Trophoblast cell (in vitro differentiated cells and primary cell): ENCODE results near the gene MYBBP1A.

ENCODE experiments used
- DNase-seq, 2 donors: peaks; one replicate each; pipeline ENCODE4 v3.0.0-alpha.2; 2016
- H2AFZ ChIP-seq: 2 replicates; pipeline ENCODE4 v1.6.1; 2013; ENCODE audit warnings: low read length, moderate library complexity, mild to moderate bottlenecking; ENCODE audit not compliant: insufficient read depth, poor library complexity
- H2AK5ac ChIP-seq: 2 replicates; pipeline ENCODE4 v1.6.1; 2013; ENCODE audit warnings: mild to moderate bottlenecking, low read length
- H2BK120ac ChIP-seq: 2 replicates; pipeline ENCODE4 v1.6.1; 2013; ENCODE audit warnings: low read length, mild to moderate bottlenecking, moderate library complexity; ENCODE audit not compliant: insufficient read depth, poor library complexity
- H2BK12ac ChIP-seq: 2 replicates; pipeline ENCODE4 v1.6.1; 2013; ENCODE audit warnings: mild to moderate bottlenecking, low read length, moderate library complexity
- H2BK5ac ChIP-seq: 2 replicates; pipeline ENCODE4 v1.6.1; 2013; ENCODE audit warnings: low read length, low read depth, moderate library complexity, mild to moderate bottlenecking; ENCODE audit not compliant: poor library complexity
- H3K14ac ChIP-seq: 2 replicates; pipeline ENCODE4 v1.6.1; 2013; ENCODE audit warnings: mild to moderate bottlenecking, low read length
- H3K18ac ChIP-seq: 2 replicates; pipeline ENCODE4 v1.6.1; 2013; ENCODE audit warnings: mild to moderate bottlenecking, low read length
- H3K23ac ChIP-seq: 2 replicates; pipeline ENCODE4 v1.6.1; 2013; ENCODE audit warnings: low read length
- H3K27ac ChIP-seq: 2 replicates; pipeline ENCODE4 v1.5.1; 2013; ENCODE audit warnings: low read depth, mild to moderate bottlenecking, inconsistent platforms, low read length, moderate library complexity
- H3K27me3 ChIP-seq: 2 replicates; pipeline ENCODE4 v1.6.1; 2013; ENCODE audit warnings: inconsistent platforms, mild to moderate bottlenecking, low read length, moderate library complexity; ENCODE audit not compliant: insufficient read depth
- H3K36me3 ChIP-seq, 2 experiments: 1 replicate in 1 of 2; 2 replicates in 1 of 2; pipeline ENCODE4 v1.6.1; 2013; ENCODE audit warnings: low read length in 2 of 2, mild to moderate bottlenecking in 2 of 2, moderate library complexity in 1 of 2; ENCODE audit not compliant: insufficient read depth in 2 of 2, control insufficient read depth in 1 of 2
- H3K4ac ChIP-seq: 2 replicates; pipeline ENCODE4 v1.6.1; 2013; ENCODE audit warnings: low read depth, mild to moderate bottlenecking, low read length, moderate library complexity
- H3K4me1 ChIP-seq, 2 experiments: 1 replicate in 1 of 2; 2 replicates in 1 of 2; pipeline ENCODE4 v1.6.1; 2013; ENCODE audit warnings: low read length in 2 of 2, mild to moderate bottlenecking in 2 of 2, moderate library complexity in 1 of 2; ENCODE audit not compliant: insufficient read depth in 2 of 2, control insufficient read depth in 1 of 2
- H3K4me2 ChIP-seq: 2 replicates; pipeline ENCODE4 v1.6.1; 2013; ENCODE audit warnings: inconsistent platforms, mild to moderate bottlenecking, low read length, moderate library complexity
- H3K4me3 ChIP-seq: 2 replicates; pipeline ENCODE4 v1.5.1; 2013; ENCODE audit warnings: mild to moderate bottlenecking, low read depth, low read length, inconsistent platforms
- H3K79me1 ChIP-seq: one replicate; pipeline ENCODE4 v1.6.1; 2013; ENCODE audit warnings: low read length
- H3K79me2 ChIP-seq: 2 replicates; pipeline ENCODE4 v1.6.1; 2013; ENCODE audit warnings: low read length, mild to moderate bottlenecking; ENCODE audit not compliant: control insufficient read depth, insufficient read depth, poor library complexity
- H3K9ac ChIP-seq: 2 replicates; pipeline ENCODE4 v1.6.1; 2013; ENCODE audit warnings: mild to moderate bottlenecking, low read length
- H3K9me3 ChIP-seq: 2 replicates; pipeline ENCODE4 v1.6.1; 2013; ENCODE audit warnings: low read depth, mild to moderate bottlenecking, control low read depth, inconsistent platforms, low read length; ENCODE audit not compliant: insufficient read depth
- H4K12ac ChIP-seq: 2 replicates; pipeline ENCODE4 v1.6.1; 2013; ENCODE audit warnings: low read depth, mild to moderate bottlenecking, low read length, moderate library complexity
- H4K8ac ChIP-seq: 2 replicates; pipeline ENCODE4 v1.6.1; 2013; ENCODE audit warnings: low read depth, mild to moderate bottlenecking, low read length, moderate library complexity
- H4K91ac ChIP-seq: one replicate; pipeline ENCODE4 v1.6.1; 2013; ENCODE audit warnings: low read depth, mild to moderate bottlenecking, low read length, moderate library complexity
- WGBS: extraction: QIAGEN DNeasy Blood & Tissue Kit; methylation state at CpG from one replicate; pipeline ENCODE4 v1.1.7; 2013; ENCODE audit warnings: missing lambda C conversion rate; ENCODE audit not compliant: insufficient read length, insufficient coverage; ENCODE audit errors: extremely low coverage; 5-methylcytosine and 5-hydroxymethylcytosine counted together

The MYBBP1A gene

DNA sequence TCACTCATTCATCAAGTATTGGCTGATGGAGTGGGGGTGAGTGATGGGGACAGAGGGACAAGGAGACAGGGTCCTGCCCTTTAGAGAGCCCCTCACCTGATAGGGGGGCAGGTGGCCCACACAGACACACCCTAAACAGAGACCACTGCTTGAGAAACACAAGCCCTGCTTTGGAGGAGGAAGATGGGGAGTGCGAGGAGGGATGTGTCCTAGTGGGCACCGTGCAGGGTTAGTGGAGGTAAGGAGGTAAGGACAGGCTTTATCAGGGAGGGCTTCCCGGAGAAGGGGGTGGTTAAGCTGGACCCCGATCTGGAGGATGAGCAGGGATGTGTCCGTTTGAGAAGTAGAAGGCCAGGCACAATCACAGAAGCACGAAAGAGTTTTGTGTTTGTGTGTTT, 21.0 kb upstream of the MYBBP1A start:
- H3K9ac ChIP-seq: no peak overlapping the region
- H3K23ac ChIP-seq: no peak overlapping the region
- H2BK5ac ChIP-seq: no peak overlapping the region
- peak overlapping the region; percentile 36 for H2AK5ac ChIP-seq
- no peak overlapping the region for H2AFZ ChIP-seq
- H4K8ac ChIP-seq: no peak overlapping the region
- H4K91ac ChIP-seq: peak overlapping the region; percentile 38
- H3K27me3 ChIP-seq: no peaks in the 10 kb centered on the region
- no peak overlapping the region for H3K27ac ChIP-seq
- H3K79me2 ChIP-seq: no peaks in the 10 kb centered on the region
- no peak overlapping the region for H3K4me2 ChIP-seq
- H3K4me1 ChIP-seq: peaks cover 22 to 27% of the 10 kb centered on the region in 2 experiments
- WGBS: no CpG with 5 or more reads among the region's 6 CpGs
- no peak overlapping the region for H2BK120ac ChIP-seq
- DNase-seq: no peak
- peak overlapping the region; percentile 3 for H3K14ac ChIP-seq
- peaks cover 13% of the 10 kb centered on the region for H3K79me1 ChIP-seq
- H3K36me3 ChIP-seq: no peaks in the 10 kb centered on the region
- H2BK12ac ChIP-seq: peak overlapping the region; percentile 19
- no peak overlapping the region for H3K4me3 ChIP-seq
- H4K12ac ChIP-seq: no peak overlapping the region
- no peak overlapping the region for H3K4ac ChIP-seq
- no peak overlapping the region for H3K18ac ChIP-seq
- H3K9me3 ChIP-seq: peaks cover 5% of the 10 kb centered on the region

- Histone ChIP-seq H3K4me3 (no peak overlapping the region), H3K36me3 (no peaks in the 10 kb centered on the region), H4K91ac (no peak overlapping the region), H3K4me2 (no peak overlapping the region), H3K27ac (no peak overlapping the region), H3K18ac (no peak overlapping the region), H3K9me3 (peaks cover 5% of the 10 kb centered on the region), H2AFZ (no peak overlapping the region), H3K4me1 (peaks cover 17 to 21% of the 10 kb centered on the region in 2 experiments), H2BK5ac (no peak overlapping the region), H3K79me1 (peaks cover 13% of the 10 kb centered on the region), H3K4ac (no peak overlapping the region), H4K8ac (no peak overlapping the region), H2BK120ac (no peak overlapping the region), H2BK12ac (no peak overlapping the region), H2AK5ac (peak overlapping the region; percentile 23), H3K9ac (peak overlapping the region; percentile 23), H3K27me3 (no peaks in the 10 kb centered on the region), H3K14ac (peak overlapping the region; percentile 6), H3K79me2 (no peaks in the 10 kb centered on the region), H4K12ac (no peak overlapping the region), H3K23ac (peak overlapping the region; percentile 54)
- WGBS: no CpG with 5 or more reads among the region's 9 CpGs
- no peak for DNase-seq
Measured at GRCh38 chr17:4574448-4575045, 19.4 kb upstream of the MYBBP1A start.

- WGBS: no CpG with 5 or more reads among the region's 7 CpGs
- Histone ChIP-seq H3K36me3 (no peaks in the 10 kb centered on the region), H3K27me3 (no peaks in the 10 kb centered on the region)
Measured at GRCh38 chr17:4573669-4574068, 18.5 kb upstream of the MYBBP1A start.

DNA sequence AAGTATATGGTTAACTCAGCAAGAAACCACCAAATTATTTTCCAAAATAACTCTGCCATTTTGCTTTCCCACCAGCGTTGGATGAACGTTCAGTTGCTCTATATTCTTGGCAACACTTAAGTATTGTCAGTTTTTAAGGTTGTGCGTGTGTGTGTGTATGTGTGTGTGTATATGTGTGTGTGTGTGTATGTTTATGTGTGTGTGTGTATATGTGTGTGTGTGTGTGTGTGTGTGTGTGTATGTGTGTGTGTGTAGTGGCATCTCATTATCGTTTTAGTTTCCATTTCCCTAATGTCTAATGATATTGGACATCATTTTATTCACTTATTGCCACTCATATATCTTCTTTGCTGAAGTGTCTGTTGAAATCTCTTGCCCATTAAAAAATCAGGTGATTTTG, 17.9 kb upstream of the MYBBP1A start:
- no CpG with 5 or more reads among the region's 4 CpGs for WGBS
- no peak overlapping the region for H2BK120ac ChIP-seq
- no peaks in the 10 kb centered on the region for H3K79me2 ChIP-seq
- H3K14ac ChIP-seq: no peak overlapping the region
- H2BK5ac ChIP-seq: no peak overlapping the region
- H3K4me3 ChIP-seq: no peak overlapping the region
- no peak overlapping the region for H3K27ac ChIP-seq
- H2AFZ ChIP-seq: no peak overlapping the region
- no peak overlapping the region for H3K9ac ChIP-seq
- H4K8ac ChIP-seq: no peak overlapping the region
- H2AK5ac ChIP-seq: no peak overlapping the region
- H3K4me2 ChIP-seq: no peak overlapping the region
- no peak overlapping the region for H4K12ac ChIP-seq
- H4K91ac ChIP-seq: no peak overlapping the region
- H3K27me3 ChIP-seq: no peaks in the 10 kb centered on the region
- no peak for DNase-seq
- no peak overlapping the region for H3K18ac ChIP-seq
- H3K4me1 ChIP-seq: peaks cover 17 to 21% of the 10 kb centered on the region in 2 experiments
- H3K4ac ChIP-seq: no peak overlapping the region
- no peaks in the 10 kb centered on the region for H3K36me3 ChIP-seq
- H2BK12ac ChIP-seq: no peak overlapping the region
- H3K23ac ChIP-seq: no peak overlapping the region
- H3K79me1 ChIP-seq: peaks cover 13% of the 10 kb centered on the region
- peaks cover 5% of the 10 kb centered on the region for H3K9me3 ChIP-seq

More at GRCh38 chr17:4573669-4574068, 18.5 kb upstream of the MYBBP1A start:
- H3K4me1 ChIP-seq: peaks cover 17 to 21% of the 10 kb centered on the region in 2 experiments
- no peak overlapping the region for H3K27ac ChIP-seq
- no peak overlapping the region for H3K4me3 ChIP-seq
- H3K23ac ChIP-seq: no peak overlapping the region
- no peak overlapping the region for H3K18ac ChIP-seq
- no peak overlapping the region for H3K4me2 ChIP-seq
- H2AFZ ChIP-seq: no peak overlapping the region
- peaks cover 5% of the 10 kb centered on the region for H3K9me3 ChIP-seq
- no peak overlapping the region for H3K9ac ChIP-seq
- no peak overlapping the region for H4K91ac ChIP-seq
- no peak overlapping the region for H4K12ac ChIP-seq
- H2BK5ac ChIP-seq: no peak overlapping the region
- no peaks in the 10 kb centered on the region for H3K79me2 ChIP-seq
- H4K8ac ChIP-seq: no peak overlapping the region
- H3K4ac ChIP-seq: no peak overlapping the region
- H3K14ac ChIP-seq: no peak overlapping the region
- peak; percentile 15 to 18 for DNase-seq
- peak overlapping the region; percentile 90 for H2BK12ac ChIP-seq
- H3K79me1 ChIP-seq: peaks cover 13% of the 10 kb centered on the region
- H2BK120ac ChIP-seq: no peak overlapping the region
- H2AK5ac ChIP-seq: no peak overlapping the region
